Progenitor cell of endocrine pancreas (in vitro differentiated cells): ENCODE measurements around the gene PFDN2. TPM values are rescaled to one million over a fixed set of nuclear protein-coding genes. Genes with fewer than 3 reads are reported as not detected.
A peak's percentile ranks its signal among the peaks of the same experiment; 100 is the strongest.

Experiments used
- DNase-seq: peaks from one replicate; pipeline ENCODE4 v3.0.0; 2021; ENCODE audit warnings: low spot score; ENCODE audit not compliant: unreplicated experiment
- H3K27ac Mint-ChIP-seq: 2 replicates; pipeline ENCODE4 v1.8.0; 2021; ENCODE audit warnings: mild to moderate bottlenecking, moderate library complexity, mixed read lengths
- H3K27me3 Mint-ChIP-seq: 2 replicates; pipeline ENCODE4 v1.8.0; 2021; ENCODE audit warnings: mixed read lengths
- H3K36me3 Mint-ChIP-seq: 2 replicates; pipeline ENCODE4 v1.8.0; 2022; ENCODE audit warnings: mixed read lengths; ENCODE audit not compliant: insufficient read depth
- H3K4me1 Mint-ChIP-seq: 2 replicates; pipeline ENCODE4 v1.8.0; 2021; ENCODE audit warnings: low read depth, mixed read lengths
- H3K4me3 Mint-ChIP-seq: 2 replicates; pipeline ENCODE4 v1.8.0; 2021; ENCODE audit warnings: low read depth, mild to moderate bottlenecking, moderate library complexity, mixed read lengths
- H3K9me3 Mint-ChIP-seq: 2 replicates; pipeline ENCODE4 v1.8.0; 2021; ENCODE audit warnings: low read depth, mixed read lengths
- total RNA-seq: library from RNA; stranded (reverse); gene quantifications from 2 replicates; pipeline ENCODE4 v1.2.1, GENCODE V29; 2021
- TF ChIP-seq, protein P1 (sequence below): fragments of 200-600 bp; sonication (generic); IDR thresholded peaks from one replicate; pipeline ENCODE4 v1.5.0; 2021; ENCODE audit warnings: antibody characterized with exemption, mild to moderate bottlenecking; ENCODE audit not compliant: unreplicated experiment

Gene PFDN2
- total RNA-seq, 1 donor from 2014 or later, result 54.8 TPM

DNA sequence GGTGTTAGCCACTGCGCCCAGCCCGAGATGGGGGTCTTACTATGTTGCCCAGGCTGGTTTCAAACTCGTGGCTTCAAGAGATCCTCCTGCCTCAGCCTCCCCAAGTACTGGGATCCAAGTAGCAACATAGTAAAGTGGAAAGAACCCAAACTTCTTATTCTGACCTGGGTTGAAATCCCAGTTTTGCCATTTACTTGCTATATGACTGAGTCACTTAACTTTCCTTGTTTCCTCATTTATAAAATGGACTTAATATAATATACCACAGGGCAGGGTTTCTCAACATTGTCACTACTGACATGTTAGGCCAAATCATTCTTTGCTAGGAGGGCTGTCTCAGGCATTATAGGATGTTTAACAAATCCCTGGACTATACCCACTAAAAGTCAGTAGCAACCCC, 6.7 kb downstream of the PFDN2 start:
- TF ChIP-seq, protein P1, sequence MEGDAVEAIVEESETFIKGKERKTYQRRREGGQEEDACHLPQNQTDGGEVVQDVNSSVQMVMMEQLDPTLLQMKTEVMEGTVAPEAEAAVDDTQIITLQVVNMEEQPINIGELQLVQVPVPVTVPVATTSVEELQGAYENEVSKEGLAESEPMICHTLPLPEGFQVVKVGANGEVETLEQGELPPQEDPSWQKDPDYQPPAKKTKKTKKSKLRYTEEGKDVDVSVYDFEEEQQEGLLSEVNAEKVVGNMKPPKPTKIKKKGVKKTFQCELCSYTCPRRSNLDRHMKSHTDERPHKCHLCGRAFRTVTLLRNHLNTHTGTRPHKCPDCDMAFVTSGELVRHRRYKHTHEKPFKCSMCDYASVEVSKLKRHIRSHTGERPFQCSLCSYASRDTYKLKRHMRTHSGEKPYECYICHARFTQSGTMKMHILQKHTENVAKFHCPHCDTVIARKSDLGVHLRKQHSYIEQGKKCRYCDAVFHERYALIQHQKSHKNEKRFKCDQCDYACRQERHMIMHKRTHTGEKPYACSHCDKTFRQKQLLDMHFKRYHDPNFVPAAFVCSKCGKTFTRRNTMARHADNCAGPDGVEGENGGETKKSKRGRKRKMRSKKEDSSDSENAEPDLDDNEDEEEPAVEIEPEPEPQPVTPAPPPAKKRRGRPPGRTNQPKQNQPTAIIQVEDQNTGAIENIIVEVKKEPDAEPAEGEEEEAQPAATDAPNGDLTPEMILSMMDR, result no peak
- no peaks in the 10 kb centered on the region for H3K27me3 Mint-ChIP-seq

DNA sequence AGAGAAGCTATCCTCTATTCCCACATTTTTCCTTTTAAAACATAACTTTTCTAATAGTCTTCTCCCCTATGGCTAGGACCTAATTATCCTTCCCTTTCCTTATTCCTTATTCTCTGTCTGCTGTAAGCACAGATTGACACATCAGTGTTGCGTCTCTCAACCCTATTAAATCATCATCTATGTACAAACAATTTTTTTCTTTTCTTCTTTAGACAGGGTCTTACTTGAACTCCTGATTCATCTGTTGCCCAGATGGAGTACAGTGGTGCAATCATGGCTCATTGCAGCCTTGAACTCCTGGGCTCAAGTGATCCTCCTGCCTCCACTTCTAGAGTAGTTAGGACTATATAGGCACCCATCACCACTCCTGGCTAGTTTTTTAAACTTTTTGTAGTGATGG, 11.4 kb downstream of the PFDN2 start:
- DNase-seq, result no peak
- Mint-ChIP-seq H3K9me3 (no peaks in the 10 kb centered on the region), H3K27me3 (no peaks in the 10 kb centered on the region), H3K36me3 (peaks cover 8% of the 10 kb centered on the region), H3K4me3 (no peak overlapping the region), H3K4me1 (no peaks in the 10 kb centered on the region), H3K27ac (no peak overlapping the region)
- TF ChIP-seq, protein P1, result no peak

More for the DNA sequence above, 6.7 kb downstream of the PFDN2 start:
- DNase-seq, result no peak
- H3K9me3 Mint-ChIP-seq, result no peaks in the 10 kb centered on the region
- H3K4me1 Mint-ChIP-seq, result no peaks in the 10 kb centered on the region
- H3K4me3 Mint-ChIP-seq, result no peak overlapping the region
- H3K27ac Mint-ChIP-seq, result no peak overlapping the region
- peaks cover 1% of the 10 kb centered on the region for H3K36me3 Mint-ChIP-seq

DNA sequence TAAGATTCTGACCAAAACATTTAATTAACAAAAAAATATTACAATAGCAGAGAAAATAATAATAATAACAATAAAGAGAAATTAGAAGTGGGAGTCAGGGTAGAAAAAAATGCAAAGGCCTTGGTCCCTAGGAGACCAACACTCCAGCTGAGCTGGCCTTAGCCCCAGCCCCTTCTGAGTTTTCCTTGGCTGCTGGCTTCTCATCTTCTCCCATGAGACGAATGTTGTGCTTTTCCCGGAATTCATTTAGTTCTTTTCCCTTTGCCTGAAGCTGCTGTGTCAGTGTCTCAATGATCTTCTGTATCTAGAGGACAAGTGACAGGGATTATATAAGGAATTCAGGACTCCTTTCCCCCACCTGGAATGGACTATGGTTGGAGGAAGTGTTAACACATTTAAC, 17.3 kb downstream of the PFDN2 start:
- Mint-ChIP-seq H3K27ac (no peak overlapping the region), H3K27me3 (peaks cover 3% of the 10 kb centered on the region), H3K4me1 (peaks cover 5% of the 10 kb centered on the region), H3K9me3 (no peaks in the 10 kb centered on the region), H3K4me3 (no peak overlapping the region), H3K36me3 (peaks cover 8% of the 10 kb centered on the region)
- TF ChIP-seq, protein P1, result no peak
- no peak for DNase-seq

DNA sequence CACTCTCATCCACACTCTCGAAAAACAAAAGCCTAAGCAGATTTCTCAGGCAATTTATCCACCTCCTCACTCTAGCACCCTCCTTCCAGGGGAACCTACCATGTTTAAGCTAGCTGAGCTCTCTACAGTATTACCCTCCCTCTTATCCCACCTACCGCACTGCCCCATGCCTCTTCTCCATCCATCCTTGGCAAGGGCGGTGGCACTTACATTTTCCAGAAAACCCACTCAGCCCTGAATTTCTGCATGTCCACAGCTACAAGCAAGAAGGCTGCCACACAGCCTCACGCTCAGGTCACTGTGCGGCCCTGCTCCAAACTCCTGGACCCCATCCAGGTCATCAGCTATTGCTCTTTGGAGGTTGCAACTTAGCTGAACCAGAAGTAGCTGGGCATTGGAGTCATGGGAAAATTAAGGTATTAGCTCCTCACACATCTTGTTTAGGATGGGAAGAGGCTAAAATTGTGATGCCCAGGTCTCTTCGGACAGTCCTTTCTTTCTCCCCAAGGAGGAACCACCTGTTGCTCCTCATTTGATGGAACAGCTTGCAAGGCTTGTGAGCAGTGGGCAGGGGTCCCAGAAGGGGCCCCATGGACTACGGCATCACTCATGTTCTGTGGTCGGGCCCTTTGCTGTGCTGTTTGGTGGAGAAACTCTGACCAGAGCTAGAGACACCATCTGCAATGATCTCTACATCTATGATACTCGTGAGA, 18.6 kb downstream of the PFDN2 start:
- H3K27ac Mint-ChIP-seq, result peak overlapping the region; percentile 47
- peaks cover 6% of the 10 kb centered on the region for H3K36me3 Mint-ChIP-seq
- peak overlapping the region; percentile 79 for H3K4me3 Mint-ChIP-seq
- H3K4me1 Mint-ChIP-seq, result peaks cover 5% of the 10 kb centered on the region
- TF ChIP-seq, protein P1, result no peak
- H3K27me3 Mint-ChIP-seq, result peaks cover 9% of the 10 kb centered on the region
- no peak for DNase-seq
- H3K9me3 Mint-ChIP-seq, result no peaks in the 10 kb centered on the region

DNA sequence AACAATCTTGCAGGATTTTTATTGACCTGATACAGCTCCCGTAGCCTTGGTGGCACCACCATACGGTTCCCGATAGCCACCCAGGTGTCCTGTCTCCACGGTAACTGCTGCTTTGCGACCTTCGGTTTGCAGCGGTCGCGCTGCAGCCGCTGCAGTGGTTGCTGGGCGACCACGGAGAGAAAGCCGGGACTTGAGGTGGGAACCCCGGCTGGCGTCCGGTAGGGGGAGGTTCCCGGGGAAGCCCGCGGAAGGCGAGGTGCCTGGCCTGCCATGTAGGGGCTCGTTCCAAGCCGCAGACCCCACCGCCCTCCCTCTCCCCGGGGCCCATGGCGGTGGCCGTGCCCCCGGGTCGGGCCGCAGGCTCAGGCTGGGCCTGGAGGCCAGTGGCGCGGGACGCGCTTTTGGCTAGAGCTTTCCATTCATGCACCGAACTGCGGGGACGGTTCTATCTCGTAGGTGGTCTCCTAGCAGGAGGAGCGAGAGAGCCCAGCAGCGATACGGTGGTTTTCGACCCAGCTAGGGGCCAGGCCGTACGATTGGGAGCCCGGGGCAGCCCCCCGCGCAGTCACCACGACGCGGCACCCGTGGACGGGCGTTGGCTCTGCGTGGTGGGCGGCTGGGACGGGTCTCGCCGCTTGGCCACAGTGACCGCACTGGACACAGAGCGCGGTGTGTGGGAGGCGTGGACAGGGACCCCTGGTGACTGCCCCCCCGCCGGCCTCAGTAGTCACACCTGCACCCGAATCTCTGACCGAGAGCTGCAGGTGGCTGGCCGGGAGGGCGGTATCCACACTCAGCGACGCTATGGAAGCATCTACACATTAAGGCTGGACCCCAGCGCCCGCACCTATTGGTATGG, 19.4 kb downstream of the PFDN2 start, which contains the start of gene KLHDC9:
TSS of gene KLHDC9 (plus strand) at position 152 of the 859 bp plus-strand sequence. CDS start at position 327, 175 bp downstream.
- DNase-seq, result peak; percentile 88
- Mint-ChIP-seq H3K9me3 (no peaks in the 10 kb centered on the region), H3K27me3 (peaks cover 9% of the 10 kb centered on the region), H3K27ac (peak within 1 kb of the TSS; percentile 98), H3K4me1 (peaks cover 5% of the 10 kb centered on the region), H3K4me3 (peak within 1 kb of the TSS; percentile 79), H3K36me3 (peaks cover 6% of the 10 kb centered on the region)
- TF ChIP-seq, protein P1, result peak; percentile 33
